NK-92 (cell line): ENCODE results near the gene SYTL3.

Experiments used
- DNase-seq: peaks from one replicate; lab custom pipeline; 2025; ENCODE audit not compliant: unreplicated experiment; lab: John Stamatoyannopoulos, UW

SYTL3 gene

DNA sequence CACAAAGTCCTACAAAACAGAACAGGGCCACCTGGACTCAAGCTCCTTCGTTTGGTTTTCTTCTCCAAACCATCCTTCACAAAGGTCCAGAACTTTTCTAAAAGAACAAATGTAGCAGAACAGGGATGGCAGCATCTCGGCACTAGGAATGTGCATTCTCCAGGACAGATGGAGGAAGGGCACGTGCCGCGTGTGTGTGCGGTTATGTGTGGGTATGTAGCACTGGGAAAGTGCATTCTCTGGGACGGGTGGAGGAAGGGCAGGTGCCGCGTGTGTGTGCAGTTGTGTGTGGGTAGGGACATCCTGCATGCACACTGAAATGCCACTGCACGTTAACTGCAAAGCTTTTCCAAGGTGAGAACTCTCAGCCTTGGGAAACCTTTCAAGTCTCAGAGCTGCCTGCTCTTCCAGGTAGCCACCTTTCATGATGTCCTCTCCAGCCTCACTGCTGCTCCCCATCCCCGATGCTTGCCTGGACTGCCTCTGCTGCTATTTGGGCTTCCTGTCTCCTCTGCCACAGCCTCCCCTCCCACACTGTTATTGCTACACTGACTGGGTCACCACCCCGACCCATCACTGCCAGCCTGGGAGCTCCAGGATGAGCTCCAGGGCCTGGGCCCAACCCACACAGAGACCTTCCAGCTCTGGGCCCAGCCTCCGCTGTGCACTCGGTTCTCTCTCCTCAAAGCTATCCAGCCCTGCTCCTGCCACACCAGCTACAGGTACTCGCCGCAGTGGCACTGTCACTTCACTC is 121.7 kb downstream of the SYTL3 start:
- no peak for DNase-seq

DNA sequence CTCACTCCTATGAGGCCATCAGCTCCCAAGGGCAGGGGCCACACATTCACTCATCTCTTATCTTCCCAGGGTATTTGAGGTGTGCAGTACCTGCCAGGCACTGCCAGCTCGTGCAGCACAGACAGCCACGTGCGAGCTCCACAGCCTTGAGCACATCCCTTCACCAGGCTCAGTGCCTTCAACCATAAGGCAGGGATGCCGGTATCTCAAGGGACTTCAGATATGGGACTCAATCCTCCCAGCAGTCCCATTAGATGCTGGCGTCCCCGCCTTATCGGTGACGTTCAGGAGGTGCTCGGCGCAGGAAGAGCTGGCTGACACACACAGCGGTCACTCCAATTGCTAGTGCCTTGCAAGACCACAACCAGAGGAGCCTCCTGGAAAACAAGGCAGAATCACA is 122.3 kb downstream of the SYTL3 start:
- no peak for DNase-seq

DNA sequence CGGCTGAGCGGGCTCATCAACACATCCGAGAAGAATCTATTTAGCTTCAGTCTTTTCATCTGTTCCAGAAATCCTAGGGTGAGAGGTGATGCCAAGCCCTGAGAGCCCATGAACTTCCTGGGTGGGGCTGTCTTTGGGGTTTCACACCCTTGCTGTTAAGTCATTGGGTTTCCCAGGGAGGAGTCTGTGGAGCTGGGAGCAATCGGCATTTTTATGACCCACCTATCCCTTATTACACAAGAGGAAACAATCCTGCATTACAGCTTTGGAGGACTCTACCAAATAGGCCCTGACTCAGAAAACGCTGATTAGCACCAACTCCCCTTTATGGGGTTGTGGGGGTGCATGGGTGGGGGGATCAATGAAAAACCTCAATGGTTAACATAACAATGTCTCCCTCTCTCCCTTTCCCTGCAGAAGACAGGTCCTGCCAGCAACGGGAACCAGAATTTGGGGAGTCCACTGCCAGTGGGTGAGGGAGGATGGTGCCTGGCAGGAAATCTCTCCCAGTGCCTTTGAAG is 123.1 kb downstream of the SYTL3 start:
- no peak for DNase-seq

GRCh38 chr6:158773581-158774449 is 124.0 kb downstream of the SYTL3 start:
- DNase-seq = no peak

GRCh38 chr6:158774717-158775449 is 125.0 kb downstream of the SYTL3 start:
- no peak for DNase-seq

DNA sequence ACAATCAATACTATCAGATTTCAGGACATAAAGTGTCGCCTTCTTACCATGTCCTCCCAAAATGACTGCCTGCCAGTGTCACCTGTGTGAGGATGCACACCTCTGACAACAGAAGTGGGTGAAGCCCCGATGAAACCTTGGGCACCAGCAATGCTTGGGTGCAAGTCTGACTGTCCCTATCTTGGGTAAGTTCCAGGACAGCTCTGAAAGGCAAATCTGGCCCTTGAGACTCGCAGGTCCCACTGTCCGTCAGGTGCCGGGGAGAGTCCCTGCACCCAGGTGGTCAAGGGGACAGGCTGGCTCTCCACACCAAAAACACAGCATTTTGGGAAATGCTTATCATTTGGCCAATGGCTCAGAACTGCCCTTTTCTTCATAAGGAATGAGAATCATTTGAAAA is 126.0 kb downstream of the SYTL3 start:
- DNase-seq = no peak

DNA sequence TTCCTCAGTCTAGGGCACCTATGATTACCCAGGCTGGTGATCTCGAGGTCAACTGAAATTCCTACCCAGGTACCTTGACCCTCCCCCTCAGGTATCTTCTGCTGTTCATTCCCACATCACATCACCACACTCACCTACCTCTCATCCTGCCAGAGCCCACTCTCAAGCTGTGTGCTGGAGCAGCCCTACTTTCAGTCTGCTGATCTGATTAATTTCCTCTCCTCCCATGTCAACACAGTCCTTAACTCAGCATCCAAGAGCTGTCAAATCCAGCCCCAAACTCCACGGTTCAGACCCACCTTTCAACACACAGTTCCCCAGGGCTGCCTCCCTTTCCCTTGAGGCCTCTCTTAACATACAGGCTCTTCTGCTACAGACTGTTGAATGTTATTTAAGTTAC is 126.9 kb downstream of the SYTL3 start:
- no peak for DNase-seq

- DNase-seq = no peak
Observed at GRCh38 chr6:158777510-158777909, 127.7 kb downstream of the SYTL3 start.

- DNase-seq = no peak
Observed at GRCh38 chr6:158778005-158778527, 128.2 kb downstream of the SYTL3 start.

DNA sequence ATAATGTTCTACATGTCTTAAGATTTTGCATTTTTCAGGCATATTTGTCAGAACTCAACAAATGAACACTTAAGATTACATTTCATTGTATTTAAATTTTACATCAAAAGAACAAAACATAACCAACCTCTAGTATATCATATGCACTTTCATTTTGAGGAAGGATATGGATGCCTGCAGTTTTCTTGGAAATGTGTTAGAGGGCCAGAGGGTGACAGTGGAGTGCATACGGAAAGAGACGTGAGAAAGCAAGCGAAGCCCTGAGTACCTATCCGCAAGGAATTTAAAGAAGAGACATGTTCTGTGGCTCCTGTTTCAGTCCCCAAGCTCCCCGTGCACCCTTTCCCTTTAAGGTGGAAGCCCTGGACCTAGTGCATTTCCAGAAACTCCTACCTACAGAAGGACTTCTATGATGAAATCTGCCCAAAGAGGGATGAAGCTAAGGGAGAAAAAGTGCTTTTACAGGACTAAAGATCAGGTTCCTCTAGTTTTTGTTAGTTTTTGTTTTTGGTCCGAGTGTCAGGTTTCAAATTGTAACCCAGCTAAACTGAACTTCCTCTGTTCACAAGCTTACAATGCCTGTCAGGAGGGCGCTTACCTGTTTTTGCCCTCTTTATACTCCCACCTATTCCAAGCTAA is 130.5 kb downstream of the SYTL3 start:
- DNase-seq = no peak

DNA sequence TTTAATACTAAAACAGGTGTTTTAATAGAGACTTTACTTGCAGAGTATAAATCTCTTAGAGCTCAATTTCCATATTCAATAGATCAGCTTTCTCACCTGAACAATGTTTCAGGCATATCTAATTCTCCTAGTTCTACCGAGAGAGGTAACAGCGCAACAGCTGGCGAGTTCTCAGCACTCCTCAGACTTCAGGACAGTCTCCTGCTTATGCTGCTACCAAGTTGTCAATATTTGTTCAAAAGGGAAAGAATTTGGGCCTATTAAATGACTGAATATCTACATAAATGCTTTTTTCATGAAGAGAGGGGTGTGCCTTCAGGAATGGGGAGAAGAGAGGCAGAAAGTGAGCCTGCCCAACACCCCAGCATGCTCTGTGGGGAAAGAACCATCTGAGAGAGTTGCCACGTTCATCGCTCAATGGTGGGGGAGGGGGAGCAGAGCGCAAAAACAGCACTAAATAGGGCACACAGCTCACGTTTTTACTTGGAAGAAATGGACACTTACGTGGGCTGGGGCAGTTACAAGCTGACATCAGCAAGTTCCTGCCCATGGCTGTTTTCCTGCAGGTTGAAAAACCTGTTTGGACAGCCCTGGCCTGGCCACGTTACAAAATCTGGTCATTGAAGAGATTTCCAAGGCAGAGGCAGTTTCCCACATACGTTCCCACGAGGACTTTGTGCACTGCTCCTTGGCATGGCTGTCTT is 131.3 kb downstream of the SYTL3 start:
- no peak for DNase-seq

GRCh38 chr6:158781692-158782373 is 132.0 kb downstream of the SYTL3 start:
- DNase-seq = no peak

DNA sequence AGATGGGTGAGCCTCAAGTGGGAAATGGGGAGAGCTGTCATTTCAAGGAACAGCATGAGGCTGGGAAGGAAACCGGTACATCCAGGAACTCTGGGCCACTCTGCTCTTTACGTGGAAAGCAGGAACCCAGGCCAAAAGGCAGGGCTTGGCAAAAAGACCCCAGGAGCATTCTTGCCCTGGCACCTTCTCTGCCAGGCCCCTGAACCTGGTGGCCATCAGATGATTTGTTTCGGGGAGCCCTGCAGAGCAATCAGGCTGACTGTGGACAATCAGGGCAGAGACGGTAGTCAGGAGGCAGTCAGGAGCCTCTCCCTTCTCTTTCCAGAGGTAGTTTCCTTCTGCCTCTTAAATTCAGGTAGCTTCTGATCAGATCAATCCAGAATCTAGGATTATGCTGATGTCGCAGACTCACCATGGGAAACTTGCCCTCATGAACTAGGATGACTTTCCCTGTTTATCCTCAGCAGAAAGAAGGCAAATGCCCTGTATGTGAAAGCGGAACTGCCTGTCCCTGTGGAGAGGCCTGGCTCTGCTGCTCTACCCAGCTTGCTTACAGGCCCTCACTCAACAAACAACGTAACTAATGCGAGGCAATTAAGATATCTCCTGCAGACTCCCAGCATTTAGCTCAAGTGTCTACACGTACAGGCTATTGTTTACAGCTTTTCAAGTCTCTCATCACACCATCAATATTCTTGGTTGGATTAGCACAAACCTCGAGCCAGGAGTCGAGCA is 132.7 kb downstream of the SYTL3 start:
- DNase-seq = no peak

- no peak for DNase-seq
Observed at GRCh38 chr6:158783167-158783450, 133.3 kb downstream of the SYTL3 start.

GRCh38 chr6:158783851-158784250 is 134.0 kb downstream of the SYTL3 start:
- no peak for DNase-seq

GRCh38 chr6:158784505-158784904 is 134.7 kb downstream of the SYTL3 start:
- DNase-seq = no peak

DNA sequence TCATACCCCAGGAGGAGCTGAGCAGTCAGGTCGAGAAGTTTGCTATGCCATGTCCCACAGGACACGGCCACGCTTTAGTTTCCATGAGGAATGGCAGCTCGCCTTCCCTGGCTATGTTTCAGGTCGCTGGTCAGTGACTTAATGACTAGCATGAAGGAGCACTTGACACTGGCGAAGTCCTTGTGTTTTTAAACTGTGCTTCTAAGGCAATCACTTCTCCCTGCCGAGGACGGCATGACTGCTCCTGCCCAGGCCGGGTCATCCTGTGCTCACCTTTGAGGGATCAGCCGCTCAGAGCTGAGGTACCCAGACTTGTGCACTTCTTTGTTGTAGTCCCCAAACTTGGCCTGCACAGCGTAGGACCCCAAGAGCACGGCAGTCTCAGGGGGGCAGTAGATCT is 135.2 kb downstream of the SYTL3 start:
- no peak for DNase-seq

DNA sequence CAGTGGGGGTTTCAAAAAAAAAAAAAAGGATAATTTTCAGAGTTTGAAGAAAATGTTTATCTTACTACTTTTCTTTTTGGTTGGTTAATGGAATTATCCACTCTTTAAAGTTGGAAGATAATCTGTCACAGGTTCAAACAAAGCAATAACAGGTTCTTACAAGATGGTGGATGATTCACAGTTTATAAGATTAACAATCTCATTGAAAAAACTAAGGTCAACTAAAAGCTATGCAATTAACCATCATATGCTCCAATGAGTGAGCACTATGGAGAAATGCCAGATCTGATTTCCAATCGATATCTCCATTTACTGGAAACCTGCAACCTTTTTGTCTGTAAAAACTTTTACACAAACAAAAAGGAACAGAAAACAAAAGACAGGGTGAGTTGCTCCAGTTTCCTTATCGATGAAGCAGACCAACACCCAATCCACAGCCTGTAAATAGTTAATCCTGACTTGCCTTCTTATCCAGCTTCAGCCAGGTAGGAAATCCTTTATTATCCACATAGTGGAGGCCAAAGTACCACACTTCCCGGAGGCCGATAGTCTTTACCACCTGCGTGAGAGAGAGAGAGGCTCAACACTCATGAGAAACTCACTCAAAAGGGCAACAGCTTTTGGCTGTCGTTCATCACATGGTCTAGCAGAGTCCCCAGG is 136.9 kb downstream of the SYTL3 start:
- no peak for DNase-seq

GRCh38 chr6:158787395-158787794 is 137.5 kb downstream of the SYTL3 start:
- no peak for DNase-seq
